ENCODE results near the gene SYNE1.
"Not testable (repeated sequence)": the region's sequence is repeated elsewhere in the genome, so short reads cannot be mapped to it uniquely, and the experiment has no call there.

SYNE1 gene

DNA sequence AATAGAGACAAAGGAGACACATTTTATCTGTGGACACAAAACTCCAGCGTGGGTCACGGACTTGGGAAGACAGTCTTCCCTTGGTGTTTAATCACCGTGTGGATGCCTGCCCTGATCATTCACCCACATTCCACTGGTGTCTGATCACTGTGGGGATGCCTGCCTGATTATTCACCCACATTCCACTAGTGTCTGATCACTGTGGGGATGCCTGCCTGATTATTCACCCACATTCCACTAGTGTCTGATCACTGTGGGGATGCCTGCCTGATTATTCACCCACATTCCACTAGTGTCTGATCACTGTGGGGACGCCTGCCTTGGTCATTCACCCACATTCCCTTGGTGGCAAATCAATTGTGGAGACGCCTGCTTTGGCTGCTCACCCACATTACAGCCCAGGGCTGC is 146.2 kb downstream of the SYNE1 start:
- DNase-seq (ENCODE audit: low read depth in 2 of 2), result not testable (repeated sequence)

DNA sequence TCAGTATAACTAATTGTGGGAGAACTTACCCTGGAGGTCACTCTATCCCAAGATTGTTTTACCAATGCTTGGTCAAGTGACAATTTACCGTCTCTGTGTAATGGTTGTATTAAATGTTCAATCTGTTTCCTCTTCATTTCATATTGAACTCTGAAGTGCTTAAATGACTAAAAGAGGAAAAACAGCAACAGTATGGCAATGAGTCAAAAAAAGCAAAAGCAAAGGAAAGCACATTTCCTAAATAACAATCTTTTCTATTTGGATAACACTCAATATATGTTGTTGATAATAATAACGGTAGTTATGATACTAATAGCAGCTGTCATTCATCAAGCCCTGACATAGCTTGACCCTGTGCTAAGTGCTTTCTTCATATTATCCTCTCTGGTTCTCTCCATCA is 152.4 kb downstream of the SYNE1 start:
- DNase-seq (ENCODE audit: low read depth in 2 of 2), result no peak

DNA sequence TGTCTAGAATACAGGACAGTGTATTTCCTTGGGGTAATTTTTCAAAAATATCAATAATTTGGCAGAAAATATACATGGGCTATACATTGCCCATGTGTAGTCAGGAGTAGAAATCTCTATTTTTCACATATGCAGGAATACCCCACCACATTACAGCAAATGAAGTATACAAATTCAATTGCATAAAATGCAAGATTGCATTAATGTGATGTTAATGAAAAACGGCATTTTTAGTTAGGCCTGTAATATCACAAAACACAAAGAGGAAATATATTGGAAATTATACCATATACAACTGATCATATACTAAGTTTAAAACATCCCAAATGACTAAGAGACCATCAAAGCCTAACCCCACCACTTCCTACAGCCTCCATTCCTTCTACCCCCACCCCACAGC is 154.9 kb downstream of the SYNE1 start:
- no peak for DNase-seq (ENCODE audit: low read depth in 2 of 2)

DNA sequence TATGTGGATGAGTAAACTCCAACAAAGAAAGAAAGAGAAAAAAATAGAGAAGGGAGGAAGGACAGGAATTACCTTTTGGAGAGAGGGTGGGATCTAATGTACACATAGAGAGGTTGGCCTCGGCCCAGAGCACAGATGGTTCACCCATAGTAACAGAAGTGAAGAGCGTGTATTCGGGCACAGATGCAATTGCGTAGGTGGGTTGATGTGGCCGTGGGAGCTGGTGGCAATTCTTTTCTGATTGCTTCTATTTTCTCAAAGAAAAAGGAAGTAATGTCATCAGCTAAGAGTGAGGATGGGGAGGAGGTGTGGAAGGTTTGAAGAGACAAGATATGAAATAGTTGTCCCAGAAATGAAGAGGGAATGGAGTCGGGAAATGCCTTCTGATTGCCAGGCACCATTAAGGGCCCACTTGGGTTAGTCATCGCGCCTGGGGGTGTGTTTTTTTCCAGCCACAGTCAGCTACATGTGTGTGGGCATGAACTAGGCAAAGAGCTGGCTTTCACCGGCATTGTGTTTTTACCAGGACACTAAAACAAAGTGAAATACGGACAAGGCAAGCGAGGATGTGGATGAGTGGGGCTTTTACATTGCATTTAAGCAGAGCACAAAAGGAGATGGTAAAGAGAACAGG is 158.7 kb downstream of the SYNE1 start:
- DNase-seq (ENCODE audit: low read depth in 2 of 2), result no peak

DNA sequence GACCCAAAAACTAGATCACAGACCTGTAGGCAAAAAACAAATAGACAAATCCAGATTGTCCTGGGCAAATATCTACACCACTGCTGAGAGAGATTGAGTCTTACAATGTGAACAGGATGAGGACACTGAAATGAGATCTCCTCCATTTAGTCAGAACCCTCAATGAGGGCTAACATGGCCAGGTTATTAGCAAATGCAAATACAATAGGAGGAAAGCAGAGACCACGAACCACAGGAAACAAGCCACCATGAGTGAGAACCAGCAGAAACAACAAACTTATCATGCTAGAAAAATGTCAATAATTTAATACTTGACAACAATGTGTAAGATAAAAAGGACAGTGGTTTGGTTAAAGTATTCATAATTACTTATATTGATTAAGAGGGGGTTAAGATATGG is 162.8 kb downstream of the SYNE1 start:
- no peak for DNase-seq (ENCODE audit: low read depth in 2 of 2)

DNA sequence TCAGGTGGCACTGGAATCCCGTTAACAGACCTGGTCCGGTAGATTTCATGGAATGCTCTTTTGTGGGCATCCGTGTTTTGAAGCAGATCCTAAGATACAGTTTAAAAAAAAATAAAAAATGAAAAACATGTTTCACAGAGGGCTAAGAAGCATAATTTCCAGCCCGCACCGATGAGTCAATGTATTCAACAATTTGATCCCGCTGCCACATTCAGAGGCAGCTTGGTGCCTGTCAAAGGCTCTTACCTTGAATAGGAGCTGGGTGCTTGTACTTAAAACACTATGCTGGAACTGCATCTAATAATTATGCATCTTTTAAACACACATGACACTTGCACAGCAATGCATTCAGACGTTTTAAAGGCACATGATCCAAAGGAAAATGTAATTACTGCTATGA is 164.8 kb downstream of the SYNE1 start:
- no peak for DNase-seq (ENCODE audit: low read depth in 2 of 2)

DNA sequence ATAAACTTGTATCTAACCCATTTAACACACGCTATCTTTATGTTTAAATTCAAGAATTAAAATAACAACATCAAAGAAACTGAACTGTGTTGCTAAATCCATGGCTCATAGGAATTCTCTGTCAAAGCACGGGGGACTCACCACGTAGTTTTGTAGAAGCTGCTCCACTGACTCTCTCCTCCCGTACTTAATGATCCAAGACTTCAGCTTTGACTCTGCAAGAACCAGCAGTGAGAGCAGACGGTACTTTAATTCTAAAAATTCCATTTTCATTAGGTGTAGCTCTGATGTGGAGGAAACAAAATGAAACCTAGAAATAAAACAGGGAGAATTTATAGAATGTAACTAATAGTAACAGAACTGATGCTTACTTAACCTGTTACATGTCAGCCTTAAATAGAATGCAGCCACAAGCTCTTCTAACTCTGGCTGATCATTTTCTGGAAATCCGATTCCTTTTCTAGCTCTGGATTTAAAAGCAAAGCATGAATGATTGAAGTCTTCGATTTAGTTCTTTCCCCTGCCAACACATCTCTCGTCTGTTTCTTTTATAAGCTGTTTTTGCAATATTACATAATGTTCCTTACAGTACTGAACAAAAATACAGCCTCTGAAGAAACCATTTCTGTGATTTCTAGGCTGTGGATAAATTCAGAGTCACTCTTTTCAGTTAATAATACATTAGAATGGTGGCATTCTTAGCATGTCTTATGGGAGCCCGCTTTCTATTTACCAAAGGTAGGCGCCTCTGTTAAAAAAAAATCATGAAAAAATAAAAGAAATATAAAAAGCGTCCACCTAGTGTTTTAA is 165.5 kb downstream of the SYNE1 start:
- no peak for DNase-seq (ENCODE audit: low read depth in 2 of 2)

DNA sequence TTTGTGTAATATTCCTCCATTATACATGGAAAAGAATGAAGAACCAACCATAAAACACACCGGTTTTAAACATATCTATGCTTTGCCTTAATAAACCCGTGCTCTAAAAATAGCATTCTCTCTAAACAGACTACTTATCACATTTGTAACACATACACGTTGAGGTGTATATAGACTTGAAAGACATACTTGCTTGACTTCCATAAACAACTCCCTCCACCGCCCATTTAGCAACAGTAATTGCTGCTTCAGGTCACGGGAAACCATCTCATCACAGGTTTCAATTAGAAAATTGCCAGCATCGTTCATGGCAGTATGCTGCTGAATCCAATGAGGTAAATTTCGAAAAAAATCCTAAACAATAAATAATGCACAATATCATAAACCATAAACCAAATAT is 174.0 kb downstream of the SYNE1 start:
- no peak for DNase-seq (ENCODE audit: low read depth in 2 of 2)

DNA sequence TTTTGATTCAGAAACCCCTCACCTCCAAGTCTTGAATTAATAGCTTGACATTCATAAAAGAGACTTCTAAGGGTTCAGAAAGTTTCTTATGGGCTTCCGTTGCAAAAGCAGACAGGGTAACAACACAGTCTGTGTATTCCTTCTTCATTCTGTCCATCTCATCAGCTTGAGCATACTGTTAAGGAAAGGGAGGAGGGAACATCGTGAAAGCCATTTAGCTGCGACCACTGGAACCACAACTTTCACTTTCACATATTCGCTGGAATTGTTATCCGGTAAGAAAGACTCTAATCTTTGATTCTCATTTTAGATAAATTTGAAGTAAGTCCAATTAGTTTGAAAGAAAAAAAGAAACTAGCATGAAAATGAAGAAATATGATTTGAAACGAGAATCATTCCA is 174.4 kb downstream of the SYNE1 start:
- DNase-seq (ENCODE audit: low read depth in 2 of 2), result no peak

DNA sequence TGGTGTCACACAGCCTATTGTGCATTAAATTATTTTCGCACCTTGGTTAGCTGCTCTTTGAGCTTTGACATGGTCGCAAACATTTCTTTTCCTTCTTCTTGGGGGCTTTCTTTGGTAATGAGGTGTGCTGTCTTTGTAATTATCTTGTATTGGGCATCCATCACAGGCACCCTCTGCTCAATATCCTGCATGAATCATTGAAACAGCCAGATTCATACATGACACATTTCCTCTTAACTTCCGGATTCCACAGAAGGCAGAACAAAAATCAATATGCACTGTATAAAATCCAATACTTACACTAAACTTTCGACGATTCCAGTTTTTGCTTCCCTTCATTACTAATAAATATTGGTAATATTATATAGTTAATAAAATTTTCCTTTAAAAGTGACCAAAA is 175.6 kb downstream of the SYNE1 start:
- DNase-seq (ENCODE audit: low read depth in 2 of 2), result no peak

DNA sequence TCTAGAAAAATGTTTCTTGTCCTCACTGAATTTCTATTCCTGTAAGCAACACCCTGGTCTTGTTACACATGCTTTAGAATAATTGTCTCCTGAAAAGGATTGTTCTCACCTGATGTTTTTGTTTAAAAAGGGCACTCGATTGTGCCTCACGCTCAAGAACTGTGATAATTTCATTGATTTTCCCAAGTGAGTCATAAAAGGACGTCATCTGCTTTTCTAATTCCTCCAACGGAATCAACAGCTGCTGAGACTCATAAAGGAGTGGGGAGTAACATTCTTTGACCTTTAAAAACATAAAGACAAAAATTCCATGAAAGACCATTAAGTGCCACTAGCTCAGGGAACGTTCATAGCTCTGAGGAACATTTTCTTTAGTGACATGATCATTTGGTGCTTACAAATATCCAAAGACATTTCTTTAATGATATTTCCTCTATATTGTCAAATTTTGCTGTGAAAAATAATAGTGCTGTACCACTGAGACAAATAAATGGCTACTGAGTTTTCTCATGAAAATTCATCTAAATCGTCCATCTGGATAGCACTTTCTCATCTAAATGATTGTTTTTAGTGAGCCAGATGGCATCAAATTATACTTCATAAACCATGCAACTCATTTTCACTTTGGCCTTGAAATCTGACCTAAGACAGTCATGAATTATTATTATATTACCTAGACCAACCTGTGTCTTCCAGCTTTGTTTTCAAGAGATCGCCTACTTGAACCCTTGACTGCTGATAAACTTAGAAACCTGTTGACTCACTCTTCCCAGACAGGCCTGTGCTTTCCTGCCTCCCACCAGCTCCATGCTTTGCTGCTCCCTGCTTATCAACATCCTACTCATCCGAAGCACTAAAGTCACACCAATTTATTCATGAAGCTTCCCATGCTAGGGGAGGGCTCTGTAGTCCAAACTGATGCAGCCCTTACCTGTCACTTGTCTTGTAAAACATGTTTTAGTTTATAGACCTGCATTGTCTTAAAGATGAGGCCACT is 178.2 kb downstream of the SYNE1 start:
- no peak for DNase-seq (ENCODE audit: low read depth in 2 of 2)

DNA sequence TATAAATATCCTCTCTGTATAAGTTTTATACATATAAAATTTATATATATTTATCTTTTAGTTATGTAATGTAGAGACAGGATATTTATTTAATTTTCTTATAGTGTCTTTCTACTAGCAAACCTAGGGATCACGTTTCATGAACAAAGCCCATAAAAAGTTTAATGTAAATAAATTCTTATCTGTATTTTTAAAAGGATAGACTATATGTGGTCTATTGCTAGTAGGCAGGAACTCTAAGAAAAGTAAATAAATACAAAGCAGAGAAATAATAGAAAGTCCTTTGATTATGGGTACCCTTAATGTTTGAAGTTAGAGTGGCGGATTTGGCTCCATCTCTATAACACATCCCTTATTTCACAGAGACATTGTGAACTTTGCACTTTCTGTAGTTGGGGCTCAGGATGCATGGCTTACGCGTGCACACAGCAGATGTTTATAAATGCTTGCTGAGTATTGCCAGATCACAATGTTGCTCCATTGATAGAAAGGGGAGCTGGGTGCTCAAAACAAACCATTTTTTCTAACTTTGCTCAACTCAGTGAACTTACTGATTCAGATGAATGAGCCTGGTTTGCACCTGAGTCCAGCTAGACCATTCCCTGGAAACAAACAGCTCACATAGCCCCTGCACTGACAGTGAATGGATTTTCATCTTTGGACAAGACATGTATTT is 179.1 kb downstream of the SYNE1 start:
- DNase-seq (ENCODE audit: low read depth in 2 of 2), result no peak

DNA sequence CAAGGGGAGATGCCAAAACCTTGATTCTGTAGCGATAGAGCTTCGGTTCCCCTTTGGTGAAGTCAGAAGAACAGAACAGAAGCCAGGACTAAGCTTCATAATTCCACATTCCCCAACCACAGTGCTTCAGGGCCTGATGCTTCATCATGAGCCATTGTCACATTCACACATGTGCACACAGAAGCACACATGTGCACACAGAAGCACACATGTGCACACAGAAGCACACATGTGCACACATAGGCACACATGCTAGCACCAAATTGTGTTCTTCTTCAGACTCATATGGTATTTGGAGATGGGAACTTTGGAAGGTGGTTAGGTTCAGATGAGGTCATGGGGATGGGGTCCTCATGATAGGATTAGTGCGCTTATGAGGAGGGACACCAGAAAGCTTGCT is 183.2 kb downstream of the SYNE1 start:
- no peak for DNase-seq (ENCODE audit: low read depth in 2 of 2)

DNA sequence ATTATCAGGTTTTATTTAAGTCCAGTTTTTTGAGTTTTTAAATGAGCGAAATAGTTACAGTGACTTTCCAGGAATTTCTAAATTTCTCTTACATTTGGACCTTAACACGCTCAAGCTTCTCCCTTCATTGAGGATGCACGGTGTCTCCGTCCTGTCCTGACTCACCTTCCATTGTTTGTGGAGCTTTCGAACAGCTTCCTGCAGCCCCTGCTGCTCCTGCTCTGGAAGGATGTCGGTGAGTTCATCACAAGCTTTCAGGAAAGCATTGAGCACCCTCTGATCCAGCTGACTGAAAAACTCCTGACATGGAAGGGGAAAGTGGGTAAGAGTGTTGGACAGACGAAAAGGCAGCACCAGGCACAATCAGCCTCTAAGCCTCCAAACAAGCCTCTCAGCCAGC is 183.7 kb downstream of the SYNE1 start:
- no peak for DNase-seq (ENCODE audit: low read depth in 2 of 2)

DNA sequence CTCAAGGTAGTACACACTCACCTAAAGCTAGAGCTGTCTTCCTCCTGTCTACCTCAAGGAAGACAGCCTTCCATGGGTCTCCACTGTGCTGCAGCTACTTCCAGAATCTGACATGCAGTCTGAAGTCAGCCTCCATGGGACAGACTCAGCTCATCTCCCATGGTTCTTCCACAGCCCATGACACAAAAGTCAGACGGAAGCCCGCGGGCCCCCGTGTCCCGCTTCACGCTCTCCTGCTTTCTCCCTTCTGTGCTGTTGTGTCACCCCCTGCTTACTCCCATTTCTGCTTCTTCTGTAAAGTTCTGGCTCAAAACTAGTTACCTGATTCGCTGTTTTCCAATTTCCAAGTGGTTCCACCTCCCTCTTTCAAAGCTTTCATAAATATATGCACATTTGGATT is 184.5 kb downstream of the SYNE1 start:
- DNase-seq (ENCODE audit: low read depth in 2 of 2), result no peak

DNA sequence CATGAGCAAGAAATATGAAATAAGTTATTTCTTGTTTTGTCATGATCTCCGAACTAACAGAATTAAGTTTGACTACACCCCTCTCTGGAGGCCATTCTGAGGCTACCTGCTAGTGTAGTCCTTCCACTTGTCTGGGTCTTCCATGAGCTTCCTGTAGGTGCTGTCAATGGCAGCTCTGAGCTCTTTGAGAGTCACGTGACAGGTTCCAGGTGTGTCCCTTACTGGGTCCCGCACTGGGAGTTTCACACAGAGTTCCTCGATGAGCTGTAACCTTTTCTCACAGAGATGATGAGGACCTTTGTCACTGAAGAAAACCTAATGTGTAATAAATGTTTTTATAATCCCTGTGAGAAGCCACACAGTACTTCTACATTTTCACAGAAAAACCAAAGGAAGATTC is 186.6 kb downstream of the SYNE1 start:
- DNase-seq (ENCODE audit: low read depth in 2 of 2), result no peak

DNA sequence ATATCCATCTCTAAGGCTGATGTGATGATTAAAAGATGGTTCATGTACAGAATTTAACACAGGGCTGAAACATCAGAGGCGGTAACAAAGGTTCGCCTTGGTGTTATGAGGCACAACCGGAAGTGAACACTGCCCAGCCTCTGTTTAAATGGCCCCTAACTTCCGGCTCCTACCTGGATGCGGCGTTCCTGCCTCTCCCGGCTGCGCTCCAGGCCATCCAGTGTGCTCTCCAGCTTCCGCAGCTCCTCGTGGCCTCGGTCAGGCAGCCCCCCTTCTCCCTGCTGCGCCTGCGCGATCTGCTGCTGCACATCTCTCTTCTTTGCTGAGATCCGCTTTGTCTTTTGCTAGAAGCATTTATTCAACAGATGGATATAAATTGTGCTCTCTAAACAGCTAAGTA is 195.3 kb downstream of the SYNE1 start:
- DNase-seq (ENCODE audit: low read depth in 2 of 2), result no peak

DNA sequence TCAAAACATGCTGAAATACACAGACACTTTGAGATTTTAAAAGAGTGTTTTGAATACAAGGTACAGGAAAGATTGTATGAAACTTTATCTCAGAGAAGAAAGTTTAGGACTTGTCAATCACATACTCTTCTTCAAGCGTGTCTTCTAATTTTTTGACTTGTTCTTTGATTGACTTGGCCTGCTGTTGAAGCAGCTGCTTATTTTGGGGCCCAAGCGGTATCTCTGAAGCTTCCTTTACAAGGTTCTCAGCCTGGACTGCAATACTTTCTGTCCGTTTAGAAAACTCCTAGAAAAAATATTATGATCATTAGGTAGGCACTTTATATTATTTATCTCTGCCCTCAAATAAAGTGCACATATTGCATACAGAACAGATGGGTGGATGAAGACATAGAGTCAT is 201.3 kb downstream of the SYNE1 start:
- no peak for DNase-seq (ENCODE audit: low read depth in 2 of 2)

DNA sequence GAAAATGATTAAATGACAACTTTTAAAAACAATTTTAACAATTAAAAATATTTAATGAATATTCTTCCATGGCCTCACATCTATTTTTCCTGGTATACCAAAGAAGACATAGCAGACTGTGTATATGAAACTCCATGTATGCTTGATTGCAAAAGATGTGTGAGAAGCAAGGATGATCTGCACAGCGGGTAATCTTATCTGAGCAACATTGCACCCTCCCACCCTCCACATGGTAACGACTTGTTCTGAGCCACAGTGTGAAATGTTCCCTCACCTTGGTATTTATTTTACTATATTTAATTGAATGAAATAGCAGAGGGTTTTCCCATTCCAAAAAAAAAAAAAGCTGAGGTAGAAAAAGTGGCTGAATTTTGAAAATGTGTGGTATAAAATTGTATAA is 204.4 kb downstream of the SYNE1 start:
- DNase-seq (ENCODE audit: low read depth in 2 of 2), result no peak

DNA sequence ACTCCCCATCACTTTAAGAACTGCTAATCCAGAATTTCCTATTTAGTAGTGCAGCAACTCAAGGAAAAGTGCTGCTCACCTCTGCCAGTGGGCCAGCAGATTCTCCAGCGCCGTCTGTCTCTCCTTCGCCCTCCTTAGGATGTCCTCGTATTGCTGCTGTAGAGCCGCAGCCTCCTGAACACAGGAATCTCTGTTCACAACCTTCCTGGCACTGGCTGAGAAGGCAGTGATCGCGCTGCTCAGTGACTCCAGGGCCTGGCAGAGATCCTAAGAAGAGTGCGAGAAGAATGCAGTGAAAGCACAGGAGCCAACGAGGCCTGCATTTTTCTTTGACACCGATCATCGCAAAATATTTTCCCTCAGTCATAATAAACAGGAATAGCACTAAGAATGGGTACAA is 209.0 kb downstream of the SYNE1 start:
- no peak for DNase-seq (ENCODE audit: low read depth in 2 of 2)

DNA sequence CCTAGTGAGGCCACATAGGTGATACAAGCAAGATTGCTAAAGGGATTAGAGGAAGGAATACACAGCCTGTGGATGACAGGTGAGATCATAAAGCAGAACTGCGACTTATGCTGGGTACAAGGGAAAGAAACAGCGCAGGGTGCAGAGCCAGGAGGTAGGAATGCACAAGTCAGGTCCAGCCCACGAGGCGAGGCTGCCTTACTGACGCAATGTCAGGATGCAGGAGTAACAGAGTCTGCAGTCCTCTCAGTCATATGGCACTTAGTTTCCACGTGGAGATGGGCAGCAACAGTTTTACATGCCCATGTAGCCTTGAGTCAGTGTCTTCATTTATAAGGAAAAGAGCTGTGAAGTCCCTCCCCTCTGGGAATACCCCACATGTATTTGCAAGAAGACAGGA is 210.9 kb downstream of the SYNE1 start:
- no peak for DNase-seq (ENCODE audit: low read depth in 2 of 2)

Data from stimulated activated CD8-positive, alpha-beta memory T cell treated with anti-CD3 and anti-CD28 coated beads, Interleukin-7, amount 100 ng/mL, for 4 hours (primary cell).